ENCODE results near the gene HSPA12A. TPM values are rescaled to one million over a fixed set of nuclear protein-coding genes. Genes with fewer than 3 reads are reported as not detected.

HSPA12A gene
- total RNA-seq, 2 donors from 2014 or later = 5.7 to 19.4 TPM

DNA sequence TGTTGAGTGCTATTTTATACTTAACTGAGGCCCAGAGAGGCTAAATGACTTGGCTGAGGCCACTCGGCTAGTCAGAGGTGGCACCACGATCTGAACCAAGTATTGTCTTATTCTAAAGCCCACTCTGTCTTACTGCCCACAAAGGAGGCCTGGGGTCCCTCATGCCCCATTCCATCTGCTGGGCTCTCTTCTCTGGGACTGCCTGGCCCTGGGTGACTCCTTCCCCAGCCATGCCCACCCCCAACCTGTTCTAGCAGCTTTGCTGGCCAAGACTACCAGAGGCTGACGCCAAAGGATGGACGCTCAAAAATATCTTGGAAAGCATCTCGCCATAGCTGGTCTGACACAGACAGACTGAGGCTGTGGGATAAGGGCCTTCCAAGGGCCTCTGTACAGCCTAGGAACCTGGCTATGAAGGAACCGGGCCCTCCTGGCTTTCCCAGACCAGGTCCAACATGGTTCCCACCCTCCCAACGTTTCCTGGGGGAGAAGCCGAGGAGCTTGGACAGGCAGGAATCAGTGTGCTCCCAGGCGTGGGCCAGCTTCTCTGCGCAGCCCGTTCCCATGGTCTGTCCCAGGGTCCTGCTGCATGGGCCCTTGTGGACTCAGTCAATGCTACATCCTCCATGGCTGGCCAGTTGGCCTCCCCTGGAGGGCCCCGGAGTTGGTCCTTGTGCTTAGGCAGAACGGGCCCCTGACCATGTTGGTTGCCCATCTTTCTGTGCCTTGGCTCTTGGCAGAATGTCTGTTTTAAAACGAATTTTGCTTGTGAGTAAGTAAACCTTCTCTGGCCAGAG is 11.7 kb downstream of the HSPA12A start:
- Histone ChIP-seq H3K4me1 (replicated peaks) (no peaks in the 10 kb centered on the region), H3K9me3 (no peaks in the 10 kb centered on the region), H3K36me3 (no peaks in the 10 kb centered on the region), H3K27me3 (replicated peaks; ENCODE audit: insufficient read depth) (no peaks in the 10 kb centered on the region), H3K27ac (no peak overlapping the region), H3K4me3 (no peak overlapping the region)
- TF ChIP-seq POLR2AphosphoS5 (IDR thresholded peaks at IDR 0.05) (no peak), POLR2A (IDR thresholded peaks at IDR 0.05) (no peak)
- intact Hi-C loops (cut with DNase I) = no loop called here
- no peak for DNase-seq (ENCODE audit: low spot score)
- WGBS = 90% methylated on average over 14 of the region's 14 CpGs

DNA sequence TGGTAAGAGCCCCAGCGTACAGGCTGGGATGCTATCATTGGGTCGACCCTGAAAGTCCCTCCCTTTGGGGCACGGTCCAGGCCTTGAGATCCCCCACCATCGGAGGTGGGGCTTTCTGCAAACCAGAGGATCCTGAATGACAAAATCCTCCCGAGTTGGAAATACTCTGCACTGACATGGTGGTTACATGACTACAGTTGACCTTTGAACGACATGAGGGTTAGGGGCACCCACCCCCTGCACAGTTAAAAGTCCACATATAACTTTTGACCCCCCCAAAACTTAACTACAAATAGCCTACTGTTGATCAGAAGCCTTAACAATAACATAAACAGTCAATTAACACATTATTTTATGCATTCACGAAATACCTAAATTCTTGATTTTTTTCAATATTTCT is 13.1 kb downstream of the HSPA12A start:
- no peaks in the 10 kb centered on the region for H3K4me1 ChIP-seq (replicated peaks)
- WGBS = 86% methylated on average over 7 of the region's 7 CpGs
- no peak for DNase-seq (ENCODE audit: low spot score)
- H3K9me3 ChIP-seq = no peaks in the 10 kb centered on the region
- intact Hi-C loops (cut with DNase I) = no loop called here
- TF ChIP-seq POLR2AphosphoS5 (IDR thresholded peaks at IDR 0.05) = no peak
- TF ChIP-seq, protein P1, sequence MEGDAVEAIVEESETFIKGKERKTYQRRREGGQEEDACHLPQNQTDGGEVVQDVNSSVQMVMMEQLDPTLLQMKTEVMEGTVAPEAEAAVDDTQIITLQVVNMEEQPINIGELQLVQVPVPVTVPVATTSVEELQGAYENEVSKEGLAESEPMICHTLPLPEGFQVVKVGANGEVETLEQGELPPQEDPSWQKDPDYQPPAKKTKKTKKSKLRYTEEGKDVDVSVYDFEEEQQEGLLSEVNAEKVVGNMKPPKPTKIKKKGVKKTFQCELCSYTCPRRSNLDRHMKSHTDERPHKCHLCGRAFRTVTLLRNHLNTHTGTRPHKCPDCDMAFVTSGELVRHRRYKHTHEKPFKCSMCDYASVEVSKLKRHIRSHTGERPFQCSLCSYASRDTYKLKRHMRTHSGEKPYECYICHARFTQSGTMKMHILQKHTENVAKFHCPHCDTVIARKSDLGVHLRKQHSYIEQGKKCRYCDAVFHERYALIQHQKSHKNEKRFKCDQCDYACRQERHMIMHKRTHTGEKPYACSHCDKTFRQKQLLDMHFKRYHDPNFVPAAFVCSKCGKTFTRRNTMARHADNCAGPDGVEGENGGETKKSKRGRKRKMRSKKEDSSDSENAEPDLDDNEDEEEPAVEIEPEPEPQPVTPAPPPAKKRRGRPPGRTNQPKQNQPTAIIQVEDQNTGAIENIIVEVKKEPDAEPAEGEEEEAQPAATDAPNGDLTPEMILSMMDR (IDR thresholded peaks at IDR 0.05) = no peak
- no peak for TF ChIP-seq POLR2A (IDR thresholded peaks at IDR 0.05)
- no peaks in the 10 kb centered on the region for H3K36me3 ChIP-seq
- no peaks in the 10 kb centered on the region for H3K27me3 ChIP-seq (replicated peaks; ENCODE audit: insufficient read depth)
- H3K27ac ChIP-seq = no peak overlapping the region
- no peak overlapping the region for H3K4me3 ChIP-seq

DNA sequence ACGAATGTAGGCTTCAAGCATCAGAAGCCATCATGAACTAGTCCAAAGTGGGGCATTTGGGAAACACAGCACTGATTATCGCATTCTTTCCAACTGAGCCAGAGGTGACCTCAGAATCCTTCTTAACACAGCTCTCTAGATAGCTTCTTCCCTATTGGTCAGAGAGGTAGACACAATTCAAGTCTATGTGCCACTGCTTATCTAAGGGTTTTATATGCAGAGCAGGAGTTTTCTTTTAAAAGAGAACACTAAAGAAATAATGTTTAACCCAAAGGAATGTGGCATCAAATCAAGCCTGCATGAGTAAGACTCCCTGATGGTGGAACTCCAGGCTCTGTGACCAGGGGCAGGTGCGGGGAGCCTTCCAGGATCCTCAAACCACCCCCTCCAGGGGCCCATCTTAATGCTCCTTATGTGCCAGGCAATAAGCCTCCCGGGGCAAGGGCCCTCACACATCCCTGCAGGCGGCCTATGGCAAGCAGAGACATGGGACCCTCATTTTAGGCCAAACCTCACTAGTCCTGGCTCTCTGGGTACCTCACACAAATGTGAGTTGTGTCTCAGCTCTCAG is 13.8 kb downstream of the HSPA12A start:
- H3K9me3 ChIP-seq = no peaks in the 10 kb centered on the region
- H3K4me3 ChIP-seq = no peak overlapping the region
- DNase-seq (ENCODE audit: low spot score) = no peak
- no peaks in the 10 kb centered on the region for H3K27me3 ChIP-seq (replicated peaks; ENCODE audit: insufficient read depth)
- H3K36me3 ChIP-seq = no peaks in the 10 kb centered on the region
- H3K4me1 ChIP-seq (replicated peaks) = no peaks in the 10 kb centered on the region
- no peak overlapping the region for H3K27ac ChIP-seq
- intact Hi-C loops (cut with DNase I) = no loop called here
- TF ChIP-seq POLR2A (IDR thresholded peaks at IDR 0.05) (no peak), POLR2AphosphoS5 (IDR thresholded peaks at IDR 0.05) (no peak)
- TF ChIP-seq, protein P1 (IDR thresholded peaks at IDR 0.05) = no peak
- 85% methylated on average over 5 of the region's 5 CpGs for WGBS

DNA sequence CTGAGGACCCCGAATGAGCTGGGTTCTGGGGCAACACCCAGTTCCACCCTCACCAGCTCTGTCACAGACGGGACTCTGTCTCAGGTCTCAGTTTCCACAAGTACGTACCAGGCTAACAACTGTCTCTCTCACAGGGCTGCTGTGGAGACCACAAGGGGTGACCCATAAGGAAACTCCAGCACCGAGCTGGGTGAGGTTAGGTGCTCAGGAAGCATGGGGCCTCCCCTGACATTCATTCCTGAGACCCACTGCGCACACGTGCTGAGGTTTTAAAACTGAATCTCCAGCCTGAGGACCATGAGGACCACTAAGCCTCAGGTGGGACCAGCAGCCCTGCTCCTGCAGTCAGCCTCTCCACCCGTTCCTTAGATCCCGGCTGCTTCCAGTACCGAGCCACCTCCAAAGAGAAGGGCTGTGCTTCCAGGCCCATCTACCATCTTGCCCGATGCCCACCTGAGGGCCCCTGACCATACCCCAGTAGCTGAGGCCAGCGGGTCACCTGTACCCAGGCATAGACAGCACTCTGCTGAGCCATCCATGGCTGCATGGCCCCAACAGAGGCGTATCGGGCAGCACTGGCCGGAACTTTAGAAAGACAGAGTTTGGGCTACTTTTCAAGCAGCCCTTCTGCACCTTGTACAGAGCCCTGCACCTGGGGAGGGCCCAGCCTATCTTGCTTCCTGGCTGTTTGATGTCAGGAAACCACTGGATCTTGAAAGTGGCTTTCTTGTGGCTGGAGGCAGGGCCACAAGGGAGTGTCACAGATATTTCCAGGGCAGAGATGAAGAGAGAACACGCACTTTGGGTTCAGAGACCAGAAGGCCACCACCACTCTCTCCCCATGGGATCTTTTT is 18.7 kb downstream of the HSPA12A start:
- DNase-seq (ENCODE audit: low spot score) = no peak
- H3K36me3 ChIP-seq = no peaks in the 10 kb centered on the region
- no peaks in the 10 kb centered on the region for H3K27me3 ChIP-seq (replicated peaks; ENCODE audit: insufficient read depth)
- intact Hi-C loops (cut with DNase I) = no loop called here
- TF ChIP-seq, protein P1 (IDR thresholded peaks at IDR 0.05) = no peak
- TF ChIP-seq POLR2AphosphoS5 (IDR thresholded peaks at IDR 0.05) = no peak
- TF ChIP-seq POLR2A (IDR thresholded peaks at IDR 0.05) = no peak
- no peaks in the 10 kb centered on the region for H3K9me3 ChIP-seq
- WGBS = 93% methylated on average over 15 of the region's 15 CpGs
- H3K27ac ChIP-seq = no peak overlapping the region
- no peak overlapping the region for H3K4me3 ChIP-seq
- no peaks in the 10 kb centered on the region for H3K4me1 ChIP-seq (replicated peaks)

DNA sequence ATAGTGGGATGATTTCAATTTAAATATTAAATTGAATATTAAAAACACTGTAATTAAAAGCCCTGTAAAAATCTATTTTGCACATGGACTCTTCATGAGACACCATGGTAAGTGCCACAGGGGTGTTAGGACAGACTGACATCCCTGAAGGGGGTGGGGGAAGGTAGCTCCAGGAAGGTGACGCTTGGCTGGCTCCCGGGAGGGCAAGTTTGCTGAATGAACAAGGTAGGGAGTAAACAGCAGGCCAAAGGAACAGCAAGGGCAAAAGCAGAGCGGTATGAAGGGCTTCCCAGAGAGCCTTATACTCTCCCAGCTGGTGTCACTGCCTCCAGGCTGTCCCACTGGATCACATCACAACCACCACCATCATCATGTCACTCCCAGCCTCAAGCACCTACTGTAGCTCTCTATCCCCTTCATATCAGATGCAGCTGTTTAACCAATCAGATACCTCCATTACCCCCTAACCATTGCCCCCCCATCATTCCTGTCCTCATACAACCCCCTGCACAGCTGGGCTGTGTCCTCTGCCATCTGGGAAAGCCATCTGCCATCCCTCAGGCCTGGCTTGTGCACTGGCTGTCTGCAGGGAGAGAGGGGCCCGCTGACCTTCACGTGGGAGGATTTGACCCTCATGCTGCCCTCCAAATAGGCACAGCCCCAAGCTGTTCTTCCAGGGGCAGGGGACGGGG is 19.5 kb downstream of the HSPA12A start:
- Histone ChIP-seq H3K36me3 (no peaks in the 10 kb centered on the region), H3K4me1 (replicated peaks) (no peaks in the 10 kb centered on the region), H3K27me3 (replicated peaks; ENCODE audit: insufficient read depth) (no peaks in the 10 kb centered on the region), H3K27ac (no peak overlapping the region), H3K9me3 (no peaks in the 10 kb centered on the region), H3K4me3 (no peak overlapping the region)
- intact Hi-C loops (cut with DNase I) = no loop called here
- WGBS = 88% methylated on average over 6 of the region's 6 CpGs
- no peak for DNase-seq (ENCODE audit: low spot score)
- TF ChIP-seq, protein P1 (IDR thresholded peaks at IDR 0.05) = no peak
- TF ChIP-seq POLR2A (IDR thresholded peaks at IDR 0.05) (no peak), POLR2AphosphoS5 (IDR thresholded peaks at IDR 0.05) (no peak)

All from prostate gland (tissue), 2 donors.